ENCODE data around the gene KMT2E.

Gene KMT2E

GRCh38 chr7:105009667-105010503, 4.1 kb upstream of the KMT2E start:
- DNase-seq (ENCODE audit: low read depth), result no peak

GRCh38 chr7:105010504-105011130, 3.4 kb upstream of the KMT2E start:
- no peak for DNase-seq (ENCODE audit: low read depth)

GRCh38 chr7:105011141-105011830, 2.7 kb upstream of the KMT2E start:
- DNase-seq (ENCODE audit: low read depth), result no peak

GRCh38 chr7:105011831-105012502, 2.0 kb upstream of the KMT2E start:
- no peak for DNase-seq (ENCODE audit: low read depth)

GRCh38 chr7:105012503-105013220, 1.3 kb upstream of the KMT2E start:
- peak; percentile 98 for DNase-seq (ENCODE audit: low read depth)

GRCh38 chr7:105013221-105013815, 687 bp upstream of the KMT2E start:
- peak; percentile 75 for DNase-seq (ENCODE audit: low read depth)

GRCh38 chr7:105014693-105015389, 836 bp downstream of the KMT2E start:
- no peak for DNase-seq (ENCODE audit: low read depth)

GRCh38 chr7:105015390-105015965, 1.5 kb downstream of the KMT2E start:
- DNase-seq (ENCODE audit: low read depth), result no peak

- DNase-seq (ENCODE audit: low read depth), result no peak
Observed at GRCh38 chr7:105016068-105016708, 2.2 kb downstream of the KMT2E start.

GRCh38 chr7:105016709-105017656, 3.0 kb downstream of the KMT2E start:
- DNase-seq (ENCODE audit: low read depth), result no peak

GRCh38 chr7:105017657-105018365, 3.8 kb downstream of the KMT2E start:
- DNase-seq (ENCODE audit: low read depth), result no peak

GRCh38 chr7:105019269-105019668, 5.3 kb downstream of the KMT2E start:
- DNase-seq (ENCODE audit: low read depth), result no peak

- no peak for DNase-seq (ENCODE audit: low read depth)
Observed at GRCh38 chr7:105020926-105021325, 6.9 kb downstream of the KMT2E start.

GRCh38 chr7:105021352-105021751, 7.3 kb downstream of the KMT2E start:
- no peak for DNase-seq (ENCODE audit: low read depth)

- DNase-seq (ENCODE audit: low read depth), result no peak
Observed at GRCh38 chr7:105021967-105022366, 8.0 kb downstream of the KMT2E start.

GRCh38 chr7:105022458-105022857, 8.5 kb downstream of the KMT2E start:
- no peak for DNase-seq (ENCODE audit: low read depth)

- DNase-seq (ENCODE audit: low read depth), result no peak
Observed at GRCh38 chr7:105024734-105025133, 10.7 kb downstream of the KMT2E start.

GRCh38 chr7:105026750-105027149, 12.7 kb downstream of the KMT2E start:
- DNase-seq (ENCODE audit: low read depth), result no peak

Measured in stimulated activated CD8-positive, alpha-beta memory T cell treated with anti-CD3 and anti-CD28 coated beads, Interleukin-15, amount 100 ng/mL, for 24 hours (primary cell).